ENCODE results near the gene KCNK10.

The KCNK10 gene

DNA sequence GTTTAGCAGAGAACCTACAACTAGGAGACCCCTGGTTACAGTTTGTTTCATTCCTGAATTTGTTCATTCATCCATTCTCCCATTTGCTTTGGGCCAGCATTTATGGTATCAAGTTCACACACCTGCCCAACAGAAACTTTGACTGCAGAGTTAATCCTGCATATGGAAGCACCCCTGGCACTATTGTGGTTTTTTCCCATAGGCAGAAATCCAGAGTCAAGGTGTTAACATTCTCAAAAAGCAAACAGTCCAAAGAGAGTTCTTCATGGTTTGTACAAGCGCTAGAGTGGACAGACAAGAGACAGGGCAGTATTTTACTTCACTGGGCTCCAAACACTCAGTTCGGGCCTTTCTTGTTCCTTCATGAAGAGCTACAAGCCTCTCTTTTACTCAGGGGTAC is 51.9 kb downstream of the KCNK10 start:
- H3K4me1 ChIP-seq (ENCODE audit: low read depth, poor library complexity, severe bottlenecking) = no peaks in the 10 kb centered on the region
- no peak overlapping the region for H3K9ac ChIP-seq
- no peaks in the 10 kb centered on the region for H3K79me2 ChIP-seq (ENCODE audit: insufficient read depth, low read depth)
- H2AFZ ChIP-seq (ENCODE audit: low read depth) = no peak overlapping the region
- no peak overlapping the region for H3K4me3 ChIP-seq (IDR thresholded peaks at IDR 0.05; ENCODE audit: insufficient read depth, low read depth, low read length)
- no peaks in the 10 kb centered on the region for H4K20me1 ChIP-seq (ENCODE audit: insufficient read depth)
- no peak overlapping the region for H3K27ac ChIP-seq
- no peak overlapping the region for H3K4me2 ChIP-seq
- no peaks in the 10 kb centered on the region for H3K36me3 ChIP-seq (ENCODE audit: insufficient read depth)
- H3K27me3 ChIP-seq (ENCODE audit: insufficient read depth, low read depth) = no peaks in the 10 kb centered on the region
- TF ChIP-seq, protein P1, sequence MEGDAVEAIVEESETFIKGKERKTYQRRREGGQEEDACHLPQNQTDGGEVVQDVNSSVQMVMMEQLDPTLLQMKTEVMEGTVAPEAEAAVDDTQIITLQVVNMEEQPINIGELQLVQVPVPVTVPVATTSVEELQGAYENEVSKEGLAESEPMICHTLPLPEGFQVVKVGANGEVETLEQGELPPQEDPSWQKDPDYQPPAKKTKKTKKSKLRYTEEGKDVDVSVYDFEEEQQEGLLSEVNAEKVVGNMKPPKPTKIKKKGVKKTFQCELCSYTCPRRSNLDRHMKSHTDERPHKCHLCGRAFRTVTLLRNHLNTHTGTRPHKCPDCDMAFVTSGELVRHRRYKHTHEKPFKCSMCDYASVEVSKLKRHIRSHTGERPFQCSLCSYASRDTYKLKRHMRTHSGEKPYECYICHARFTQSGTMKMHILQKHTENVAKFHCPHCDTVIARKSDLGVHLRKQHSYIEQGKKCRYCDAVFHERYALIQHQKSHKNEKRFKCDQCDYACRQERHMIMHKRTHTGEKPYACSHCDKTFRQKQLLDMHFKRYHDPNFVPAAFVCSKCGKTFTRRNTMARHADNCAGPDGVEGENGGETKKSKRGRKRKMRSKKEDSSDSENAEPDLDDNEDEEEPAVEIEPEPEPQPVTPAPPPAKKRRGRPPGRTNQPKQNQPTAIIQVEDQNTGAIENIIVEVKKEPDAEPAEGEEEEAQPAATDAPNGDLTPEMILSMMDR (conservative IDR thresholded peaks at IDR 0.05; ENCODE audit: low read depth, low read length) = no peak

- no peaks in the 10 kb centered on the region for H3K27me3 ChIP-seq (ENCODE audit: insufficient read depth, low read depth)
- H3K79me2 ChIP-seq (ENCODE audit: insufficient read depth, low read depth) = no peaks in the 10 kb centered on the region
- no peaks in the 10 kb centered on the region for H3K36me3 ChIP-seq (ENCODE audit: insufficient read depth)
- no peaks in the 10 kb centered on the region for H4K20me1 ChIP-seq (ENCODE audit: insufficient read depth)
- no peak overlapping the region for H3K4me3 ChIP-seq (IDR thresholded peaks at IDR 0.05; ENCODE audit: insufficient read depth, low read depth, low read length)
- no peaks in the 10 kb centered on the region for H3K4me1 ChIP-seq (ENCODE audit: low read depth, poor library complexity, severe bottlenecking)
- no peak overlapping the region for H2AFZ ChIP-seq (ENCODE audit: low read depth)
- no peak overlapping the region for H3K4me2 ChIP-seq
- H3K9ac ChIP-seq = no peak overlapping the region
- H3K27ac ChIP-seq = no peak overlapping the region
- TF ChIP-seq, protein P1 (conservative IDR thresholded peaks at IDR 0.05; ENCODE audit: low read depth, low read length) = no peak
Observed at GRCh38 chr14:88270776-88271175, 52.3 kb downstream of the KCNK10 start.

- H3K79me2 ChIP-seq (ENCODE audit: insufficient read depth, low read depth) = no peaks in the 10 kb centered on the region
- H2AFZ ChIP-seq (ENCODE audit: low read depth) = no peak overlapping the region
- H3K4me3 ChIP-seq (IDR thresholded peaks at IDR 0.05; ENCODE audit: insufficient read depth, low read depth, low read length) = no peak overlapping the region
- H3K36me3 ChIP-seq (ENCODE audit: insufficient read depth) = no peaks in the 10 kb centered on the region
- H3K27ac ChIP-seq = no peak overlapping the region
- no peaks in the 10 kb centered on the region for H3K27me3 ChIP-seq (ENCODE audit: insufficient read depth, low read depth)
- H3K4me2 ChIP-seq = no peak overlapping the region
- no peaks in the 10 kb centered on the region for H4K20me1 ChIP-seq (ENCODE audit: insufficient read depth)
- TF ChIP-seq, protein P1 (conservative IDR thresholded peaks at IDR 0.05; ENCODE audit: low read depth, low read length) = no peak
- H3K4me1 ChIP-seq (ENCODE audit: low read depth, poor library complexity, severe bottlenecking) = no peaks in the 10 kb centered on the region
- no peak overlapping the region for H3K9ac ChIP-seq
Observed at GRCh38 chr14:88269806-88270420, 53.2 kb downstream of the KCNK10 start.

GRCh38 chr14:88266474-88266873 is 56.6 kb downstream of the KCNK10 start:
- Histone ChIP-seq H3K27me3 (ENCODE audit: insufficient read depth, low read depth) (no peaks in the 10 kb centered on the region), H3K27ac (no peak overlapping the region)

More at GRCh38 chr14:88266474-88266873, 56.6 kb downstream of the KCNK10 start:
- Histone ChIP-seq H4K20me1 (ENCODE audit: insufficient read depth) (no peaks in the 10 kb centered on the region), H3K4me2 (no peak overlapping the region), H3K4me1 (ENCODE audit: low read depth, poor library complexity, severe bottlenecking) (no peaks in the 10 kb centered on the region), H3K9ac (no peak overlapping the region), H3K36me3 (ENCODE audit: insufficient read depth) (no peaks in the 10 kb centered on the region), H2AFZ (ENCODE audit: low read depth) (no peak overlapping the region), H3K79me2 (ENCODE audit: insufficient read depth, low read depth) (no peaks in the 10 kb centered on the region), H3K4me3 (IDR thresholded peaks at IDR 0.05; ENCODE audit: insufficient read depth, low read depth, low read length) (no peak overlapping the region)
- TF ChIP-seq, protein P1 (conservative IDR thresholded peaks at IDR 0.05; ENCODE audit: low read depth, low read length) = no peak
